HG03196 (cell line): Measurements from ENCODE around the gene ZWILCH.
"Not testable (repeated sequence)": the region's sequence is repeated elsewhere in the genome, so short reads cannot be mapped to it uniquely, and the experiment has no call there.

ENCODE experiments used
- ATAC-seq: cut with Tn5 transposase; IDR thresholded peaks from one replicate; pipeline ENCODE4 v1.9.1; 2021; ENCODE audit not compliant: unreplicated experiment

Gene ZWILCH

DNA sequence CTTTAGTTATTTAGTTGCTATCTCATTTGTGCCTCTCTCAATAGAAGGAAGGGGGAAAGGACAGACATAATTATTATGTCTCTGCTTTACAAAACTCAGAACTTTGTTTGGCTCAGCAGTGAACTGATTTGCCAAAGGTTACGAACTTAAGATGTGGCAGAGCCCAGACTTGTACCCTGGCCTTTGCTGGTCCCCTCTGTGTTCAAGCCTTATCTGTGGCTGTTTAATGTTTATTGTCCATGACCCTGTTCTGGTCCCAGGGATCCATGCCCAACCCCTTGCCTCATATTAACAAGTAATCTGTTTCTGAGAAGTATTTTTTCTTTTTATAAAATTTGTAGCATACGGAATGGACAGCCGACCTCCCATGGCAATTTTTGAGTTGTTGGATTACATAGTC lies 18.2 kb upstream of the ZWILCH start:
- no peak for ATAC-seq

GRCh38 chr15:66488525-66488924 lies 16.6 kb upstream of the ZWILCH start:
- no peak for ATAC-seq

DNA sequence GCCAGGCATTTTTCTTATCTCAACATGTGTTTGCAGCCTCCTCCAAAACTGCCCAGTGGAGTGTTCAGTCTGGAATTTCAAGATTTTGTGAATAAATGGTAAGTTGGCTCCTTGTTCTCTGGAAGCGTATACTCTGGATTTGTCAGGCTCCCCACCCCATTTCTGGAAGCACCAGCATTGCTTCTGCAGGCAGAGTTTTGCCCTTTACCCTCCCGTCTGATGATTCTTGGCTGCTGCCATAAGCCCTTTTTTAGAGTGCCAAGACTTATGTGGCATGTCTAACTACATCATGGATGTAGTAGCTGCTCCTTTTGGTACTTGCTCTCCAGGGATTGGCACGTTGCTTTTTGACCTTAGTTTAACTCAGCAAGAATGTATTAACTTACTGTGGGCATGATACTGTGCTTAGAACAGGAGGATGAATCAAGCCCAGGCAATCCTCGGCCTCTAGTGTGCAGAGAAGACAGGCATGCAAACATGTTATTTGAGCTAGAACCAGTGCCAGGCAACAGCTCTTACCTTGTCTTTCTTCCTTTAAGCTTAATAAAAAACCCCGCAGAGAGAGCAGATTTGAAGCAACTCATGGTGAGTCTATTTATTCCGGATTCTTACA lies 15.8 kb upstream of the ZWILCH start:
- no peak for ATAC-seq

GRCh38 chr15:66491846-66492245 lies 13.3 kb upstream of the ZWILCH start:
- ATAC-seq: no peak

DNA sequence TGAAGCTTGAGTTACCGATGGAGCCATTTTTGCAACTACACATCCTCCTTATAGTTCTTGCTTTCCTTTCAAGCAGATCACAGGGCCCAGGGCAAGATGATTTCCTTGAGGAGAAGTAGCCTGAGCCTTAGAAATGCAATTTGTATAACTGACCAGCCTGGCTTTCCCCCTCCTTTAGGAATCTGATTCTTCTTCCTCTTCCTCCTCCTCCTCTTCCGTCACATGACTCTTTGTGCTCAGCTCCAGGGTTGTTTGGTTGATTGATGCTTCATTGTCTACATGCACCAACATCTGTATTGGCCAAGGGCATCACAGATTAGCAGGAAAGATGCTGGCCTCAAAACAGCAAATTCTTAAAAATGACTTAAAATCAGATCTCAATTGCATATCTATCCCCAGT lies 10.9 kb upstream of the ZWILCH start:
- ATAC-seq: no peak

DNA sequence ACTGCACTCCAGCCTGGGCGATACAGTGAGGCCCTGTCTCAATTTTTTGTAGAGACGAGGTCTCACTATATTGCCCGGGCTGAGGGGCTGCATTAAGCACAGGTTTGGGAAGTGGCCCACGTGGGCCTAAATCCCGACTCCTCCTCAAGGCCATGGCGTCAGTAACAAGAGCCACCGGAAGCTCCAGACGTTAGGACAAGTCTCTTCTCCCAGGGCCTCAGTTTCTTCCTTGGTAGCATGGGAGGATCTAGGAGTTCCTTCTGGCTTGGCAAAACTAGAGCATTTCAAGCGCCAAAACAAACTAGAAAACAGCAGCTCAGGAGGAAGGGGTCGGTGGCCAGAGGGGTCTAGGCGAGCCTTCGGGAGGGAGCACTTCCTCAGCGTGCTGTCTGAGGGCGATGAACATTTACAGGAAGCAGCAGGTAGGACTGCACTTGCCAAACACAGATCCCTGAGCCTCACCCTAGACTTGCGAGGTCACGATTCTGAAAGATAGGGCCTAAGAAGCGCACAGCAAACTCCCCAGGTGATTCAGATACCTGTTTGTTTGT lies 8.1 kb upstream of the ZWILCH start:
- ATAC-seq: peak; percentile 15

DNA sequence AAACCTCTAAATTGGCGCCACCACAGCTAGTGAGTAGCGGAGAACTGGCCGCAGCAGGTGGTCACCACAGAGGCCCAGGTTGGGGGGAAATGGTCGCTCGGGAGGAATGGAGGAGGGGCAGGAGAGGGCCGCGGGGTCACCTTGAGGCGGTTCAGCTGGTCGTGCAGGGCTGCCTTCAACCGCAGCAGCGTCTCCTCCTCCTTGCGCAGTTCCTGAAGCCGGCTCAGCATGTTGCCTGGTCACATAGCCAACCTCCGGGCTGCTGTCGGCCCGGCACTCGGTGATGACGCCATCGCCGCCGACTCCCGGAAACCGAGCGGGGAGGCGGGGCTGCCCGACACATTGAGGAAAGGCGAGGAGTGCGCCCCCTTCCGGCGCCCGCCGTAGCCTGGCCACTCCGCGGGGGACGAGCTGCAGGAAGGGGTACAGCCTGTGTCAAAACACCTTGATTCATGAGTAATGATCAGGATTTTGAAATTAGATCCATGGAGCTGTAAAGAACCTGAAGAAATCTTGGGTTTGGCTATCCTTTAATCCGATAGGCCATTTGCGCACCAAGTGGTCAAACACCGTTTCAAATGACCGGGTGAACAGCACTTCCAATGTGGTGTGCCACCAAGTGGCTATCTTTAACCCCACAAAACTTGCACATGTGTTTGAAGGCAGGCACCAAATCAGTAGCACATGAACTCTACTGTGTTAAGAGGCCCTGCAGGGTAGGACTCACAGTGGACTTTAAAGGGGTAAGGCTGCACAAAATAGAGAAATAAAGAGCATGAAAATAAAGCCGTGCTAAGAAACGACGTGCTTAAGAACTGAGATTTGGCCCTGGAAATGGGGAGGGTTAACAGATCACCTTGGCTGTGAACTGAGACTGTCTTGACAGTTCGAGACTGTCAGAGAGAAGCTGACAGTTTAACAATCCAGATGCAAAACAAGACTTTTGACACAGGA lies 7.3 kb upstream of the ZWILCH start, which contains the start of gene SNAPC5:
Gene SNAPC5 (minus strand): TSS at position 261 of the 954 bp plus-strand sequence. CDS start 31 bp downstream, at position 230.
- peak; percentile 79 for ATAC-seq

DNA sequence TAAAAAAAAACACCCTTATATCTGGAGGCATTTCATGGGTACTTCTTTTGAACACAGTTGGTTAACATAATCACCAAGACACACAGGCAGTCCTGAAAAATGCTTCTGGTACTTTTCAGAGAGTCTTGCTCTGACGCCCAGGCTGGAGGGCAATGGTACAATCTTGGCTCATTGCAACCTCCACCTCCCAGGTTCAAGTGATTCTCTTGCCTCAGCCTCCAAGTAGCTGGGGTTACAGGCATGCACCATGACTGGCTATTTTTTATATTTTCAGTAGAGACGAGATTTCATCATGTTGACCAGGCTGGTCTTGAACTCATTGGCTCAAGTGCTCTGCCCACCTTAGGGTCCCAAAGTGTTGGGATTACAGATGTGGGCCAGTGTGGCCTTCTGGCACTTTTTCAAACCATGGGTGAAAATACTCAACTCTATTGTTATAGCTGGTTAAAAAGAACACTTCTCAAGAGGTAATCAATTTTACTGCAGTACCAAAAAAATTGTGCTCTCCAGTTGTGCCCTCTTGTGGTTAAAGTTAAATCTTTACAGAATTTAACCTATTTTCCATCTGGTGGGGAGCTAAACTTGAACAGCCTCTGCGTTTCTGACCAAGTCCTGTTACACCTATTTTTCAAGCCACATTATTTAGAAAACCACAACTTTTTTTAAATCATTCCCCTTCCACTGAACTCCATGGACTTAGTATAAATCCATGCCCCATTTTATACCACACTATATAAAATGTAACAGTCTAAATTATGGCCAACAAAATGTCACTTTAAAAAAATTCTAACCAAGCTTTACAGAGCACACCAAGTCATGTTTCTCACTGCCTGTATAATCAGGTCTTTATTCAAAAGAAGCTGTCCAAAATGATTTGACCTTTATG lies 6.4 kb upstream of the ZWILCH start:
- no peak for ATAC-seq

DNA sequence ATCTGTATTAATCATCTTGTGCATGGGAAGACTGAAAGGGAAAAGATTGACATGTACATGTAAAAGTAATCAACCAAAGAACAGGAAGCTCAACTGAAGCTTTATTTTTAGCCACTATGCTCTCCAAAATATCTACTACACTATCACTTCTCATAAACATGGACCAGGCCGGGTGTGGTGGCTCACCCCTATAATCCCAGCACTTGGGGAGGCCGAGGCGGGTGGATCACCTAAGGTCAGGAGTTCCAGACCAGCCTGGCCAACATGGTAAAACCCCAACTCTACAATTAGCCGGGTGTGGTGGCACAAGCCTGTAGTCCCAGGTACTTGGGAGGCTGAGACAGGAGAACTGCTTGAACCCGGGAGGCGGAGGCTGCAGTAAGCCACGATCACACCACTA lies 4.8 kb upstream of the ZWILCH start:
- ATAC-seq: not testable (repeated sequence)

GRCh38 chr15:66502491-66502890 lies 2.6 kb upstream of the ZWILCH start:
- no peak for ATAC-seq

DNA sequence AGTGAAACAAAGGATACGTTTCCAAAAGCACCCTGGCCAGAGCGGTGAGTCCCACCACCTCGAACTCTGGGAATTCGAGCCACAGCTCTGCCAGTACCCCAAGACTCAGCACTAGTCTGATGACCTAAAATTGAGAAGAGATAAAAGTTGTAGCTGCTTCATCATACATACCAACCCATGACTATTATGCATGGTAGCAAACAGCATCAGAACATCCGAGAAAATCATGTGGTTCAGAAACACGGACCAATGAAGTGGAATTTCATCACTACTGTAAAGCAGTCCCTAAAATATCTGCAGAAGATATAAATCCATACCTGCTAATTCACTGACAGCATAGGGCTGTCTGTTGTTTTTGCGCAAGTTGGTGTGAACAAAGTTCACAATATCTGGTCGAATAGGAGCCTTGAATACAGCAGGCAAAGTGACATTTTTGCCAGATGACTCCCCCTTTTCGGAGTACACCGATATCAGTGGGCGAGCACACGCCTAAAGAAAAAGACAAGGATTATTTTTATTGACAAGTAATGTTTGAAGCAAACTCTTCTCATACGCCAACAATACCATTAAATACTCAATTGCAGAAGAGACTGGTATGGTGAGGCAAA lies 2.0 kb upstream of the ZWILCH start:
- not testable (repeated sequence) for ATAC-seq

DNA sequence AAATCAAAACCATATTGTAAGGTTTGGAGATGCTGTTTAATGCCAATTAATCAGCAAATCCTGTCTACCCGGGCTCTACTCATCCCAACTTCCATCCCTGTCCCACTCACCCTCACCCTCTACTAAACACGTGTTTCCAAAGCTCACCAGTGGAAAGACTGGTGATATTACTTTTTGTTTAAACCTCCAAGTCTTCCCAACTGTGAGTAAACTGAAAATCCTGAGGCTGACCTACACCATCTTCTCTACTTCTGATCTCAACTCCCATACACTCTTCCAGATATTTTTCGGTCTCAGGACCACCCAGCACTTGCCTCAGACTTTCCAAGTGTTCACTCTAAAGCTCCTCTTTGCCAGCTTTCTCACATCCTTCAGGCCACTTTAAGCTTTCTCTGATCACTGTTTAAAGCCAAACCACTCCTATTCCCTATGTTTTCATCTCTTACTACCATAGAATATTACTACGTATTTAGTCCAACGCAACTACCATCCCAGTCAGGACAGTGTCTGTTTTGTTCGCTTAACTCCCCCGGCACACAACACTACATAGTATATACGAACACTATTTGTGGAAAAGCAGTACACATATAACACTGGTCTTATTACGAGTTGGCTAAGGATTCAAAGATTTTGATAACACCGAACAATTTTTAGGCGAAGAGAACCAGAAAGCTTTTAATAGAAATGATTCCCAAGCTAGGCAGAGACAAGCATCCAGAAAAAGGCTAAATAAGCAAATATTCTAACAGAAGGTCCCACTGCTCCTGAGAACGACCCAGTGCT lies 1.2 kb upstream of the ZWILCH start:
- no peak for ATAC-seq

GRCh38 chr15:66505430-66505811 lies 295 bp downstream of the ZWILCH start:
- no peak for ATAC-seq

GRCh38 chr15:66505818-66506217 lies 692 bp downstream of the ZWILCH start:
- ATAC-seq: no peak

DNA sequence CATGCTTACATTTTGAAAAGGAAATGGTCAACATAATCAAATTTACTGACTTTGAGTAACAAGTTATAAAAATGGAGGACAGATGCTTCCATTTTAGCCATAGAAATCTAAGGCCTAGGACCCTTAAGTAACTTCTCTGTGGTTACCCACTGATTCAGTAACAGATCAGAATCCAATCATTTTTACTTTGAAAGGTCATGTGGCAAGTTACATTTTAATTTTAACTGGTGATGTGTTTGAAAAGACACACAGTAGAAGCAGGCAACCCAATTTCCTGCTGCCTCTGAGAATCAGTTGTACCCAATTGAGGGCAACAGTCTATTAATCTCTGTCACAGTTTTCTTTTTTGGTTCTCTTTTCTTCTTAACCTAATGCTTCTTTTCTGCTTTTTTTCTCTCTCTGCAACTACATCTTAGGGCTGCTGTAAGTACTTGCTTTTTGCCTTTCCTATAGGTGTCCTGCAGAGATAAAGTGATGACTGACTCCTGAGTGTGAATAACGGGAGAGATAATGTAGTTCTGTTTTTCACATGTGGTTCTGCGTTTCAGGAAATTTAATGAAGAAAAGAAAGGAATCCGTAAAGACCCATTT lies 3.3 kb downstream of the ZWILCH start:
- ATAC-seq: no peak

DNA sequence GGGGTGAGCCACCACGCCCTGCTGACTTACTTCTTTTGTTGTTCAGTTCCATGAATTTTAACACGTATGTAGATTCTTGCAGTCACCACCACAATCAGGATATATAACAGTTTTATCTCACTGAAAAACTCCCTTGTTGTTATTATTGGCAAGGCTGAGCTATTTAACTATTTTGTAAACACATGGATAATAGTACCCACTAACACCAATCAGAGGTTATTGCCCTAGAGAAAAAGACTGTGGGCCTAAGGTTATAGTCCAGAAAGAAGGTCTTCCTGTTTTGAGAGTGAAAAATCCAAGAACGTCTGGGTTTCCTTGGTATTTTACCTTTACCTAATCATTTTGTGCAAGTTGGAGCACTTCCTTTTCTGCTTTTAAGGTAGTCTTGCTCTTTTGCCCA lies 9.5 kb downstream of the ZWILCH start:
- no peak for ATAC-seq

DNA sequence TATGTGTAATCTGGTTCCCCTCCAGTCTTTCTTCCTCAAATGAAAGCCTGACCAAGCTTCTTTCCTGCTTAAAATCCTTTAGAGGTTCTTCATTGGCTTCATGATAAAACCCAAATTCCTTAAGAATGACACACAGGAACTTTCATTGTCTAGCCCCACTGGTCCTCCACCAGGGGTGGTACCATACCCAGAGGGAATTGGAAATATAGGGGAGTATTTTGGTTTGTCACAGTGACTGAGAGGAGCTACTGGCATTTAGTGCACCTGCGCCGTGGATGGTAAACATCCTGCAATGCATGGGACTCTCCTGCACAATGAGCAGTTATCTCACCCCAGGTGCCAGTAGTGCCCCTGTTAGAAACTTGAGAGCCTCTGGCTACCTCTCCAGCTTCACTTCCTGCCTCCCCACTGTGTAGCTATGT lies 10.8 kb downstream of the ZWILCH start:
- ATAC-seq: no peak

GRCh38 chr15:66523926-66524325 lies 18.8 kb downstream of the ZWILCH start:
- ATAC-seq: no peak

GRCh38 chr15:66524838-66525237 lies 19.7 kb downstream of the ZWILCH start:
- no peak for ATAC-seq
